PFSK-1 (cell line): ENCODE data around the gene OR10R2. TPM values are rescaled to one million over a fixed set of nuclear protein-coding genes. Genes with fewer than 3 reads are reported as not detected.

Source experiments
- FOXP2 ChIP-seq: optimal IDR thresholded peaks from 2 replicates; pipeline ENCODE3; 2011; ENCODE audit warnings: borderline replicate concordance, control low read depth, inconsistent platforms; ENCODE audit not compliant: insufficient read depth; ENCODE audit errors: extremely low read length, extremely low read depth
- POLR2AphosphoS5 ChIP-seq: IDR thresholded peaks from 2 replicates; pipeline ENCODE4 v1.6.1; 2012; ENCODE audit warnings: low read depth, mild to moderate bottlenecking, control low read depth, low read length, moderate library complexity
- SIN3A ChIP-seq: IDR thresholded peaks from 2 replicates; pipeline ENCODE4 v1.6.1; 2012; ENCODE audit warnings: mild to moderate bottlenecking, low read length, moderate library complexity, borderline replicate concordance; ENCODE audit not compliant: insufficient read depth
- TAF1 ChIP-seq: IDR thresholded peaks from 2 replicates; pipeline ENCODE4 v1.6.1; 2012; ENCODE audit warnings: low read length, control low read depth, borderline replicate concordance; ENCODE audit not compliant: insufficient read depth
- polyA plus RNA-seq: library from polyadenylated mRNA; unstranded; fragments of >200 nt; gene quantifications from one replicate; pipeline ENCODE4 v1.2.1, GENCODE V29; 2012; ENCODE audit warnings: low read depth, missing spikeins; ENCODE audit not compliant: insufficient read length
- TF ChIP-seq, protein P1 (sequence below), 2 experiments: IDR thresholded peaks; 2 replicates each; pipeline versions ENCODE4 v1.6.1 to v1.8.0; 2011 to 2012; ENCODE audit warnings: low read depth in 2 of 2, low read length in 2 of 2, control low read depth in 1 of 2, inconsistent platforms in 1 of 2, mild to moderate bottlenecking in 1 of 2, moderate library complexity in 1 of 2; ENCODE audit not compliant: insufficient read depth in 1 of 2

Gene OR10R2, protein sequence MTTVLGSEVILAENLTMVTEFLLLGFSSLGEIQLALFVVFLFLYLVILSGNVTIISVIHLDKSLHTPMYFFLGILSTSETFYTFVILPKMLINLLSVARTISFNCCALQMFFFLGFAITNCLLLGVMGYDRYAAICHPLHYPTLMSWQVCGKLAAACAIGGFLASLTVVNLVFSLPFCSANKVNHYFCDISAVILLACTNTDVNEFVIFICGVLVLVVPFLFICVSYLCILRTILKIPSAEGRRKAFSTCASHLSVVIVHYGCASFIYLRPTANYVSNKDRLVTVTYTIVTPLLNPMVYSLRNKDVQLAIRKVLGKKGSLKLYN
- polyA plus RNA-seq, result not detected

- TF ChIP-seq TAF1, result no peak
- no peak for TF ChIP-seq SIN3A
- no peak for TF ChIP-seq POLR2AphosphoS5
- TF ChIP-seq FOXP2, result no peak
- TF ChIP-seq, protein P1, sequence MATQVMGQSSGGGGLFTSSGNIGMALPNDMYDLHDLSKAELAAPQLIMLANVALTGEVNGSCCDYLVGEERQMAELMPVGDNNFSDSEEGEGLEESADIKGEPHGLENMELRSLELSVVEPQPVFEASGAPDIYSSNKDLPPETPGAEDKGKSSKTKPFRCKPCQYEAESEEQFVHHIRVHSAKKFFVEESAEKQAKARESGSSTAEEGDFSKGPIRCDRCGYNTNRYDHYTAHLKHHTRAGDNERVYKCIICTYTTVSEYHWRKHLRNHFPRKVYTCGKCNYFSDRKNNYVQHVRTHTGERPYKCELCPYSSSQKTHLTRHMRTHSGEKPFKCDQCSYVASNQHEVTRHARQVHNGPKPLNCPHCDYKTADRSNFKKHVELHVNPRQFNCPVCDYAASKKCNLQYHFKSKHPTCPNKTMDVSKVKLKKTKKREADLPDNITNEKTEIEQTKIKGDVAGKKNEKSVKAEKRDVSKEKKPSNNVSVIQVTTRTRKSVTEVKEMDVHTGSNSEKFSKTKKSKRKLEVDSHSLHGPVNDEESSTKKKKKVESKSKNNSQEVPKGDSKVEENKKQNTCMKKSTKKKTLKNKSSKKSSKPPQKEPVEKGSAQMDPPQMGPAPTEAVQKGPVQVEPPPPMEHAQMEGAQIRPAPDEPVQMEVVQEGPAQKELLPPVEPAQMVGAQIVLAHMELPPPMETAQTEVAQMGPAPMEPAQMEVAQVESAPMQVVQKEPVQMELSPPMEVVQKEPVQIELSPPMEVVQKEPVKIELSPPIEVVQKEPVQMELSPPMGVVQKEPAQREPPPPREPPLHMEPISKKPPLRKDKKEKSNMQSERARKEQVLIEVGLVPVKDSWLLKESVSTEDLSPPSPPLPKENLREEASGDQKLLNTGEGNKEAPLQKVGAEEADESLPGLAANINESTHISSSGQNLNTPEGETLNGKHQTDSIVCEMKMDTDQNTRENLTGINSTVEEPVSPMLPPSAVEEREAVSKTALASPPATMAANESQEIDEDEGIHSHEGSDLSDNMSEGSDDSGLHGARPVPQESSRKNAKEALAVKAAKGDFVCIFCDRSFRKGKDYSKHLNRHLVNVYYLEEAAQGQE (IDR thresholded peaks at IDR 0.05; ENCODE audit: insufficient read depth in 1 of 2, low read depth in 2 of 2, low read length in 2 of 2), result no peak
Measured at GRCh38 chr1:158471920-158472319, at the start of gene OR10R2. Gene OR10R2 (plus strand): TSS chr1:158472220. CDS start chr1:158472326, 106 bp downstream.

GRCh38 chr1:158425027-158425426 is 47.0 kb upstream of the OR10R2 start:
- TF ChIP-seq POLR2AphosphoS5, result no peak

GRCh38 chr1:158426137-158426536 is 45.9 kb upstream of the OR10R2 start, which contains the start of gene OR10K2:
Gene OR10K2 (minus strand): TSS chr1:158426237. CDS start chr1:158420866, 5,371 bp downstream.
- TF ChIP-seq, protein P1 (IDR thresholded peaks at IDR 0.05; ENCODE audit: insufficient read depth in 1 of 2, low read depth in 2 of 2, low read length in 2 of 2), result no peak
- TF ChIP-seq SIN3A (no peak), TAF1 (no peak), POLR2AphosphoS5 (no peak), FOXP2 (no peak)

DNA sequence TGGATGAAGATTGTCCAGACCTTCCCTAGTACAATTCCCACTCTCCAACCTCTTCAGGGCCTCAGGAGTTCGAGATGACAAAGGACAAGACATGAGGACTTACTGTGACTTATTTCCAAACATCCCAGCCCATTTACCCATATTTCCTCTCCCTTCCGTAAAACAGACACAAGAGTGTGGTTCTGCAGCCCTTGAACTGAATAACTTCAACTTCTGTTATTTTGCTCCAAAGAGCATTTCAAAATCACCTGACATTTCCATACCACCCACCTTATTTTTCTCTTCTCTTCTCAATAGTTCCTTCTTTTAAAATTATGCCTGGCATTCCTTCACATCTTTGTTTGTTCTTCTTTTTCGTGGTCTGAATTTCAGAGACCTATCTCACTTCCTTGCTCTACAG is 37.3 kb upstream of the OR10R2 start:
- TF ChIP-seq POLR2AphosphoS5 (no peak), FOXP2 (no peak), SIN3A (no peak), TAF1 (no peak)
- TF ChIP-seq, protein P1 (IDR thresholded peaks at IDR 0.05; ENCODE audit: insufficient read depth in 1 of 2, low read depth in 2 of 2, low read length in 2 of 2), result no peak

DNA sequence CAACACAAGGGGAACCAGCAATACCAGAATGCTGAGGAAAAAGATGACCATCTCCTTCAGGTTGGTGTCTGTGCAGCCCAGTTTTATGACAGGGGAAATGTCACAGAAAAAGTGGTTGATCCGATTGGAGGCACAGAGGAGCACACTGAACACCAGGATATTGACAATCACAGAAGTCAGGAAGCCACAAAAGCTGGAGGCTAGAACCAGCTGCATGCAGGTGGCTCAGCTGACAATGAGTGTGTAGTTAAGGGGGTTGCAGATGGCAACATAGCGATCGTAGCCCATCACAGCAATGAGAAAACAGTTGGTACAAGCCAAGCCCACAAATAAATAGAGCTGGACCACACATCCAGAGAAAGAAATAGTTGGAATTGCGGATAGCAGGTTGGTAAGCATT is 26.6 kb upstream of the OR10R2 start:
- no peak for TF ChIP-seq FOXP2
- TF ChIP-seq POLR2AphosphoS5, result no peak
- TF ChIP-seq SIN3A, result no peak
- TF ChIP-seq TAF1, result no peak
- TF ChIP-seq, protein P1 (IDR thresholded peaks at IDR 0.05; ENCODE audit: insufficient read depth in 1 of 2, low read depth in 2 of 2, low read length in 2 of 2), result no peak
